ENCODE data around the gene UBALD1.

DNA sequence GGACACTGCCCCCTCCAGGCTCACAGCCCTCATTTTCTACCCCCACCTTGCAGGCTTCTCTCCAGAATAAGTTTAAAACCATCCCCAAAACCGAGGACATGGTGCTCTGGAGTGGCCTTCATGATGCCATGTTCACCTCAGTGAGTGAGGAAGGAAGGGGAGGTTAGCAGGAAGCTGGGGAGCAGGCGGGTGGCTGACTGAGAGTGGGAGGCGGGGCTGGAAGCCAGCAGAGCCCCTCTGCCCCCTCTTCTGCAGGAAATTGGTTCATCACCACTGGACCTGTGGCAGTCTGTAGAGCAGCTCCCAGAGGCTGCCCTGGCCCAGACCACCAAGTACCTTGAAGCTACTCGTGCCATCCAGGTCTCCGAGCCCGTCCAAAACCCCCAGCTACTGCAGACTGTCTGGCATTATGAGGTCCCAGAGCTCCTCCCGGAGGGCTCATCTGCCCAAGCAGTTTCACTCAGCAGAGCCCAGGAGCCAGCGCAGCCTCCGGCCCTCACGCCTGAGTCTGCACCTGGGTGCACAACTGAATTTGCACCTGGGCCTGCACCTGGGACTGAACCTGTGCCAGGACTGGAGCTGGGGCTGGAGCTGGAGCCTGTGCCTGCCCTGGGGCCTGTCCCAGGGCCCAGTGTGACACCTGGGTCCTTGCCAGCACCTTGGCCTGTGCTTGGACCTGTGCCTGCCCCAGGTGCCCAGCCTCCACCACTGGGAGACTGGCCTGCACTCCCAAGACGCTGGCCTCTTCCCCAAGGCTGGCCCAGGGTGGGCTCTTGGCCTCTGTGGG is 39.6 kb downstream of the UBALD1 start:
- TF ChIP-seq, protein P1, sequence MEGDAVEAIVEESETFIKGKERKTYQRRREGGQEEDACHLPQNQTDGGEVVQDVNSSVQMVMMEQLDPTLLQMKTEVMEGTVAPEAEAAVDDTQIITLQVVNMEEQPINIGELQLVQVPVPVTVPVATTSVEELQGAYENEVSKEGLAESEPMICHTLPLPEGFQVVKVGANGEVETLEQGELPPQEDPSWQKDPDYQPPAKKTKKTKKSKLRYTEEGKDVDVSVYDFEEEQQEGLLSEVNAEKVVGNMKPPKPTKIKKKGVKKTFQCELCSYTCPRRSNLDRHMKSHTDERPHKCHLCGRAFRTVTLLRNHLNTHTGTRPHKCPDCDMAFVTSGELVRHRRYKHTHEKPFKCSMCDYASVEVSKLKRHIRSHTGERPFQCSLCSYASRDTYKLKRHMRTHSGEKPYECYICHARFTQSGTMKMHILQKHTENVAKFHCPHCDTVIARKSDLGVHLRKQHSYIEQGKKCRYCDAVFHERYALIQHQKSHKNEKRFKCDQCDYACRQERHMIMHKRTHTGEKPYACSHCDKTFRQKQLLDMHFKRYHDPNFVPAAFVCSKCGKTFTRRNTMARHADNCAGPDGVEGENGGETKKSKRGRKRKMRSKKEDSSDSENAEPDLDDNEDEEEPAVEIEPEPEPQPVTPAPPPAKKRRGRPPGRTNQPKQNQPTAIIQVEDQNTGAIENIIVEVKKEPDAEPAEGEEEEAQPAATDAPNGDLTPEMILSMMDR (IDR thresholded peaks at IDR 0.05), result no peak
- TF ChIP-seq POLR2A (IDR thresholded peaks at IDR 0.05), result no peak

Measured in thyroid gland (tissue), 4 donors.